CD4-positive, alpha-beta T cell (primary cell): ENCODE measurements around the gene SETX. TPM values are rescaled to one million over a fixed set of nuclear protein-coding genes. Genes with fewer than 3 reads are reported as not detected.

Experiments
- ATAC-seq: fragments of 200-7000 bp; cut with Tn5 transposase; one replicate; pipeline ENCODE4 v1.10.0; 2022; ENCODE audit warnings: mild to moderate bottlenecking; ENCODE audit not compliant: poor library complexity
- CTCF ChIA-PET: fragments of 350-600 bp; sonication (Branson Sonifier 250); formaldehyde crosslinking; loops from one replicate; lab custom pipeline; 2021; ENCODE audit warnings: antibody characterized with exemption, inconsistent platforms; lab: Charles Lee
- POLR2A ChIA-PET: fragments of 350-600 bp; sonication (Branson Sonifier 250); formaldehyde crosslinking; loops from one replicate; lab custom pipeline; 2021; ENCODE audit warnings: antibody characterized with exemption, inconsistent platforms; lab: Charles Lee
- DNase-seq, 14 experiments: peaks; one replicate each; pipeline ENCODE4 v3.0.0-alpha.2; 2013 to 2020; ENCODE audit warnings: mixed read lengths in 2 of 14
- H3K27ac ChIP-seq, 2 donors: one replicate each; pipeline versions ENCODE4 v1.5.1 to v1.7.0; 2013; ENCODE audit warnings: low read length in 2 of 2, low read depth in 1 of 2, mild to moderate bottlenecking in 1 of 2
- H3K27me3 ChIP-seq, 2 experiments: 1 replicate in 1 of 2; 2 replicates in 1 of 2; pipeline versions ENCODE4 v1.6.1 to v1.7.0; 2013; ENCODE audit warnings: low read length in 2 of 2, control low read depth in 1 of 2, mild to moderate bottlenecking in 1 of 2, moderate library complexity in 1 of 2; ENCODE audit not compliant: insufficient read depth in 2 of 2, control insufficient read depth in 1 of 2
- H3K36me3 ChIP-seq: one replicate; pipeline ENCODE4 v1.6.1; 2013; ENCODE audit warnings: low read length, control low read depth; ENCODE audit not compliant: insufficient read depth
- H3K4me1 ChIP-seq: one replicate; pipeline ENCODE4 v1.6.1; 2013; ENCODE audit warnings: low read length, control low read depth; ENCODE audit not compliant: insufficient read depth
- H3K4me3 ChIP-seq: one replicate; pipeline ENCODE4 v1.5.1; 2013; ENCODE audit warnings: mild to moderate bottlenecking, low read length, moderate library complexity
- H3K9me3 ChIP-seq, 2 experiments: 1 replicate in 1 of 2; 2 replicates in 1 of 2; pipeline versions ENCODE4 v1.6.1 to v1.7.0; 2013; ENCODE audit warnings: low read length in 2 of 2, mild to moderate bottlenecking in 2 of 2, control low read depth in 1 of 2, moderate library complexity in 1 of 2; ENCODE audit not compliant: control insufficient read depth in 1 of 2, insufficient read depth in 1 of 2
- H3K27ac Mint-ChIP-seq: one replicate; pipeline ENCODE4 v1.8.0; 2020; ENCODE audit warnings: mixed read lengths
- H3K27me3 Mint-ChIP-seq: one replicate; pipeline ENCODE4 v1.8.0; 2021; ENCODE audit warnings: mixed read lengths
- H3K36me3 Mint-ChIP-seq: one replicate; pipeline ENCODE4 v1.8.0; 2021; ENCODE audit warnings: low read depth, mixed read lengths
- H3K4me1 Mint-ChIP-seq: one replicate; pipeline ENCODE4 v1.8.0; 2021; ENCODE audit warnings: low read depth, mixed read lengths
- H3K4me3 Mint-ChIP-seq: one replicate; pipeline ENCODE4 v1.8.0; 2020; ENCODE audit warnings: mild to moderate bottlenecking, mixed read lengths
- H3K9me3 Mint-ChIP-seq: one replicate; pipeline ENCODE4 v1.8.0; 2020; ENCODE audit warnings: mixed read lengths
- intact Hi-C, 2 experiments: fragments of 100-400 bp; cut with DNase I in 1 of 2; cut with micrococcal nuclease in 1 of 2; formaldehyde crosslinking; loops; one replicate each; pipeline versions ENCODE4 v1.15.1 to v1.9.0; 2023 to 2025; cut with DNase I, micrococcal nuclease
- total RNA-seq, 174 experiments: library from RNA in 2 of 174; stranded (reverse) in 2 of 174; gene quantifications; one replicate each; pipeline ENCODE4 v1.2.3 and lab custom pipeline; 2021 to 2026
- TF ChIP-seq, protein P1 (sequence below): fragments of 200-600 bp; IDR thresholded peaks from one replicate; pipeline ENCODE4 v1.8.0; 2022; ENCODE audit warnings: antibody characterized with exemption, mild to moderate bottlenecking

Gene SETX
- total RNA-seq, 2 experiments from 2014 or later, result 36.1 to 37.7 TPM

DNA sequence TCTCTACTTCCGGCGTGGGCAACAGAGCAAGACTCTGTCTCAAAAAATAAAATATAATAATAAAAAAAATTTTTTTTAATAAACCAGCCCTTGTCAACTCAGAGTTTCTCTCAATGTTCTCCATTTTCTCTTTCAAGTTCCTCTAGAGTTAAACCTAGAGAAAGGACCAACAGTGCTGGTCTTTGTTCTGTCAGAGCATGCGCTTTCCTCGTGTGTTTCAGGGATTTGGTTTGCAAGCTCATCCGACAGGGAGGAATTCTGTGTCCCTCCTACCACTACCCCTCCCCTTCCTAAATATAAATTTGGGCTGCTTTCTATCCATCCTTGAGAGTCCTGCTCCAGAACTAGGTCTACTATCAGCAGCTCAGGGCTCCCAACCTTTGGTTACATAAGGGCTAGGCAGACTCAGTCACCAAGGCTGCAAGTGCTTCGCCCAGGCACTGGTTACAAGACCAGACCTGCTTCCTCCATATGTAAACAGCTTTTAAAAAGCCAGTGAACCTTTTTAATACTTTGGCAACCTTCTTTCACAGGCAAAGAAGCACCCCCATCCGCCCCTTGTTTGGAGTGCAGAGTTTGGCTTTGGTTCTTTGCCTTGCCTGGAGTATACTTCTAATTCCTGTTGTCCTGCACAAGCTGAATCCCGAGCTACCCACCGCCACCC, 13.5 kb downstream of the SETX start:
- ChIA-PET POLR2A (no interaction called here), CTCF (no interaction called here)
- intact Hi-C loops, result loop anchor here in 1 of 2 experiments (5.0 kb wide), 1 partner anchor 39 kb away; no protein-coding TSS in a partner anchor
- DNase-seq (no peak), ATAC-seq (no peak)
- no peaks in the 10 kb centered on the region for H3K9me3 ChIP-seq
- peaks cover 93% of the 10 kb centered on the region for H3K36me3 ChIP-seq
- no peak overlapping the region for H3K27ac Mint-ChIP-seq
- no peaks in the 10 kb centered on the region for H3K9me3 Mint-ChIP-seq
- peaks cover 22% of the 10 kb centered on the region for H3K4me1 Mint-ChIP-seq
- H3K27me3 Mint-ChIP-seq, result no peaks in the 10 kb centered on the region
- H3K27me3 ChIP-seq, result no peaks in the 10 kb centered on the region
- TF ChIP-seq, protein P1, sequence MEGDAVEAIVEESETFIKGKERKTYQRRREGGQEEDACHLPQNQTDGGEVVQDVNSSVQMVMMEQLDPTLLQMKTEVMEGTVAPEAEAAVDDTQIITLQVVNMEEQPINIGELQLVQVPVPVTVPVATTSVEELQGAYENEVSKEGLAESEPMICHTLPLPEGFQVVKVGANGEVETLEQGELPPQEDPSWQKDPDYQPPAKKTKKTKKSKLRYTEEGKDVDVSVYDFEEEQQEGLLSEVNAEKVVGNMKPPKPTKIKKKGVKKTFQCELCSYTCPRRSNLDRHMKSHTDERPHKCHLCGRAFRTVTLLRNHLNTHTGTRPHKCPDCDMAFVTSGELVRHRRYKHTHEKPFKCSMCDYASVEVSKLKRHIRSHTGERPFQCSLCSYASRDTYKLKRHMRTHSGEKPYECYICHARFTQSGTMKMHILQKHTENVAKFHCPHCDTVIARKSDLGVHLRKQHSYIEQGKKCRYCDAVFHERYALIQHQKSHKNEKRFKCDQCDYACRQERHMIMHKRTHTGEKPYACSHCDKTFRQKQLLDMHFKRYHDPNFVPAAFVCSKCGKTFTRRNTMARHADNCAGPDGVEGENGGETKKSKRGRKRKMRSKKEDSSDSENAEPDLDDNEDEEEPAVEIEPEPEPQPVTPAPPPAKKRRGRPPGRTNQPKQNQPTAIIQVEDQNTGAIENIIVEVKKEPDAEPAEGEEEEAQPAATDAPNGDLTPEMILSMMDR, result no peak
- no peaks in the 10 kb centered on the region for H3K4me1 ChIP-seq
- H3K36me3 Mint-ChIP-seq, result peaks cover 99% of the 10 kb centered on the region
- no peak overlapping the region for H3K4me3 Mint-ChIP-seq
- H3K27ac ChIP-seq, result no peak overlapping the region
- no peak overlapping the region for H3K4me3 ChIP-seq

DNA sequence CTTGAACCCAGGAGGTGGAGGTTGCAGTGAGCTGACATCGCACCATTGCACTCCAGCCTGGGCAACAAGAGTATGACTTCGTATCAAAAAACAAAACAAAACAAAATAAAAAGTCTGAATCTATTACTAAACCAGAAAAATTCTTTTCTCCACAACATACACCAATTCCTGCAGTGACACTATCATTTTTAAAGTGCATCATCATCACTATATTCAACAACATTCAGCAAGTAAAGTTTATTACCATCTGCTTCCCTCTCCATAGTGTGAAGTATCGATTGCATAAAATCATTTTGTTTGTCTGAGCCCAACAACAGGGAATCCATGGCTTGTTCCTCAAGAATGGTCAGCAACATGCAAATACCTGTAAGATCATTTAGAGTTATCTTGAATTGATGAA, 20.4 kb downstream of the SETX start:
- no peaks in the 10 kb centered on the region for H3K27me3 ChIP-seq
- DNase-seq, result no peak
- H3K4me3 Mint-ChIP-seq, result no peak overlapping the region
- H3K36me3 ChIP-seq, result peaks cover 92% of the 10 kb centered on the region
- no peak for ATAC-seq
- ChIA-PET POLR2A (no interaction called here), CTCF (no interaction called here)
- H3K4me1 ChIP-seq, result no peaks in the 10 kb centered on the region
- no peaks in the 10 kb centered on the region for H3K9me3 ChIP-seq
- no peak overlapping the region for H3K27ac ChIP-seq
- intact Hi-C loops, result loop anchor here in 1 of 2 experiments (10.0 kb wide), 1 partner anchor 50 kb away; no protein-coding TSS in a partner anchor
- no peak overlapping the region for H3K4me3 ChIP-seq
- no peak overlapping the region for H3K27ac Mint-ChIP-seq
- TF ChIP-seq, protein P1, result no peak
- H3K27me3 Mint-ChIP-seq, result no peaks in the 10 kb centered on the region
- H3K9me3 Mint-ChIP-seq, result peaks cover 2% of the 10 kb centered on the region
- H3K36me3 Mint-ChIP-seq, result peaks cover 99% of the 10 kb centered on the region
- H3K4me1 Mint-ChIP-seq, result peaks cover 24% of the 10 kb centered on the region

DNA sequence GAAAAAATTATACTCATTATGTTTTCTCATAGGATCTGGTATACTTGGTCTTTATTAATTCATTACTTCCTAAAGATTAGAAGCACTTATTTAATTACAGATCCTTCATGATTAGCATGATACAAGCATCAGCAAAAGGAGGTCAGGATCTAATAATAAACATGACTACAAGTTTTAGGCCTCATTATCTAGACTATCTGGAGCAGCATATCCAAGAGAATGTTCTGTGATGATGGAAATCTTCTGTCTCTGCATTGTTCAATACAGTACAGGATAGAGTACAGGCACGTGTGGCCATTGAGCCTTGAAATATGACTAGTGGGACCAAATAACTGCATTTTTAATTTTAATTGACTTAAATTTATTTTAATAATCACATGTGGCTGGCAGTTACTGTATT, 21.2 kb downstream of the SETX start:
- ChIA-PET POLR2A (no interaction called here), CTCF (no interaction called here)
- Mint-ChIP-seq H3K4me3 (no peak overlapping the region), H3K9me3 (peaks cover 2% of the 10 kb centered on the region), H3K27ac (no peak overlapping the region), H3K27me3 (no peaks in the 10 kb centered on the region), H3K4me1 (peaks cover 32% of the 10 kb centered on the region), H3K36me3 (peaks cover 99% of the 10 kb centered on the region)
- intact Hi-C loops, result loop anchor here (2.0 to 10.0 kb wide), 2 partner anchors 17 to 49 kb away; no protein-coding TSS in a partner anchor
- H3K27me3 ChIP-seq, result no peaks in the 10 kb centered on the region
- no peak overlapping the region for H3K27ac ChIP-seq
- no peaks in the 10 kb centered on the region for H3K4me1 ChIP-seq
- H3K9me3 ChIP-seq, result no peaks in the 10 kb centered on the region
- no peak for DNase-seq
- TF ChIP-seq, protein P1, result no peak
- no peak overlapping the region for H3K4me3 ChIP-seq
- no peak for ATAC-seq
- H3K36me3 ChIP-seq, result peaks cover 93% of the 10 kb centered on the region
